Measurements from ENCODE around the gene FYN.

The FYN gene

DNA sequence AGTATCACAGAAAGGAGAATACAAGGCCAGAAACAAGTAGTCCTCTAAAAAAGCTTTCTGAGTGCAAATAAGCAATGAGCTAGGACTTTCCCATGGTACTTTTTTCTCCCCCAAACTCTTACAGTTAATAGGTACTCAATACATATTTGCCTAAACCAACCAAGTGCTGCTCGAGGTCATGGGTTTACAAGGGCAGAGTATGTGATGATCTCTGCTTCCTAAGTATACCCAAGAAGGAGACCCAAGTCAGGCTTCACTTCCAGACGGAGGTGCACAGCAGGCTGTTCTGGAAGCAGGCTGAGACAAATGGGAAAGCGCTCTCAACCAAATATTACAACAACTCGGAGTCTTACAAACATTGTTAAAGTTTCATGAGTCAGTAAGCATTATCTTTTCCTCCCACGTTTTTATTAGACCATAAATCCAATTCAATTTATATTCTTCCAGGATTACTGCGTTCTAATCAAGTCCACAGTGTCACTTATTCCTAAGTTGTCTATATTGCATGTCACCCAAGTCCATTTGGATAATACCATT, 8.1 kb downstream of the FYN start:
- no peak for TF ChIP-seq CEBPB (IDR thresholded peaks at IDR 0.05)
- no peak for TF ChIP-seq MAX (IDR thresholded peaks at IDR 0.05)
- TF ChIP-seq YY1 (IDR thresholded peaks at IDR 0.05; ENCODE audit: low read depth): no peak
- no peak for TF ChIP-seq RAD21 (IDR thresholded peaks at IDR 0.05; ENCODE audit: low read depth)
- no peak for TF ChIP-seq REST (IDR thresholded peaks at IDR 0.05; ENCODE audit: low read depth)
- no peak for TF ChIP-seq ZBTB7A (IDR thresholded peaks at IDR 0.05; ENCODE audit: low read depth)
- TF ChIP-seq CREB1 (IDR thresholded peaks at IDR 0.05; ENCODE audit: low read depth): no peak
- no peak for TF ChIP-seq TCF12 (IDR thresholded peaks at IDR 0.05; ENCODE audit: low read depth)
- TF ChIP-seq NFIC (IDR thresholded peaks at IDR 0.05): no peak
- no peak for TF ChIP-seq EP300 (IDR thresholded peaks at IDR 0.05; ENCODE audit: borderline replicate concordance)
- TF ChIP-seq TEAD4 (IDR thresholded peaks at IDR 0.05): no peak
- TF ChIP-seq, protein P1, sequence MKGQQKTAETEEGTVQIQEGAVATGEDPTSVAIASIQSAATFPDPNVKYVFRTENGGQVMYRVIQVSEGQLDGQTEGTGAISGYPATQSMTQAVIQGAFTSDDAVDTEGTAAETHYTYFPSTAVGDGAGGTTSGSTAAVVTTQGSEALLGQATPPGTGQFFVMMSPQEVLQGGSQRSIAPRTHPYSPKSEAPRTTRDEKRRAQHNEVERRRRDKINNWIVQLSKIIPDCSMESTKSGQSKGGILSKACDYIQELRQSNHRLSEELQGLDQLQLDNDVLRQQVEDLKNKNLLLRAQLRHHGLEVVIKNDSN (IDR thresholded peaks at IDR 0.05): no peak

GRCh38 chr6:111864138-111865048, 8.9 kb downstream of the FYN start:
- TF ChIP-seq RAD21 (IDR thresholded peaks at IDR 0.05; ENCODE audit: low read depth) (no peak), TEAD4 (IDR thresholded peaks at IDR 0.05) (no peak), MAX (IDR thresholded peaks at IDR 0.05) (no peak), YY1 (IDR thresholded peaks at IDR 0.05; ENCODE audit: low read depth) (no peak), FOXM1 (IDR thresholded peaks at IDR 0.05; ENCODE audit: borderline replicate concordance, low read depth) (no peak)
- TF ChIP-seq, protein P1 (IDR thresholded peaks at IDR 0.05): no peak

GRCh38 chr6:111862741-111863140, 10.5 kb downstream of the FYN start:
- TF ChIP-seq CEBPB (IDR thresholded peaks at IDR 0.05) (no peak), YY1 (IDR thresholded peaks at IDR 0.05; ENCODE audit: low read depth) (no peak)

- TF ChIP-seq CEBPB (IDR thresholded peaks at IDR 0.05) (no peak), REST (IDR thresholded peaks at IDR 0.05; ENCODE audit: low read depth) (no peak), EP300 (IDR thresholded peaks at IDR 0.05; ENCODE audit: borderline replicate concordance) (no peak), TEAD4 (IDR thresholded peaks at IDR 0.05) (no peak), TCF12 (IDR thresholded peaks at IDR 0.05; ENCODE audit: low read depth) (no peak), YY1 (IDR thresholded peaks at IDR 0.05; ENCODE audit: low read depth) (no peak), RAD21 (IDR thresholded peaks at IDR 0.05; ENCODE audit: low read depth) (no peak), EGR1 (IDR thresholded peaks at IDR 0.05) (no peak), ZBTB7A (IDR thresholded peaks at IDR 0.05; ENCODE audit: low read depth) (no peak), TAF1 (IDR thresholded peaks at IDR 0.05; ENCODE audit: low read depth) (no peak), NFIC (IDR thresholded peaks at IDR 0.05) (no peak), CREB1 (IDR thresholded peaks at IDR 0.05; ENCODE audit: low read depth) (no peak), MAX (IDR thresholded peaks at IDR 0.05) (no peak), FOXM1 (IDR thresholded peaks at IDR 0.05; ENCODE audit: borderline replicate concordance, low read depth) (no peak)
- TF ChIP-seq, protein P1 (IDR thresholded peaks at IDR 0.05): no peak
These were observed 10.9 kb downstream of the FYN start for GRCh38 chr6:111862314-111862713.

DNA sequence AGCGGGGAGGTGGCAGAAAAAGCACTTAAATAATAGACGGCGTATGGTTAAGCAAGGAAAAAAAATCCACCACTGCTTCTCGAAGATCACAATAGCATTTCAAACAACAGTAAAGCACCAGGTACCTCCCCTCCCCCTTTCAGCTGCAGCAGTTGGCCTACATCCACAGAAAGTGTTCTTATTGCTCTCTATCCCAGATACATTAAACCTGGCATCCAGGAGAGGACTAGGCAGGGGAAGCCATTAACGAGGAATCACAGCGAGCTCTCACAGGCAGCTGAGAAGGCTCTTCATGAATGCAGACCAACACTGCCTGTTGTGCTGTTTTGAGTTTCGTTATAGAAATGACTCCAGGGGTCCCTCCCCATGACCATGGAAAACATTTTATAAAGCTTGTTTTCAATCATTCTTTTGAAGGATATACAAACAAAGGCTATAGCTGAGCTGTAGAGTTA, 11.8 kb downstream of the FYN start:
- no peak for TF ChIP-seq REST (IDR thresholded peaks at IDR 0.05; ENCODE audit: low read depth)
- TF ChIP-seq NFIC (IDR thresholded peaks at IDR 0.05): no peak
- TF ChIP-seq, protein P1 (IDR thresholded peaks at IDR 0.05): no peak
- no peak for TF ChIP-seq CEBPB (IDR thresholded peaks at IDR 0.05)
- TF ChIP-seq EP300 (IDR thresholded peaks at IDR 0.05; ENCODE audit: borderline replicate concordance): no peak
- no peak for TF ChIP-seq TAF1 (IDR thresholded peaks at IDR 0.05; ENCODE audit: low read depth)
- TF ChIP-seq RAD21 (IDR thresholded peaks at IDR 0.05; ENCODE audit: low read depth): no peak
- TF ChIP-seq TEAD4 (IDR thresholded peaks at IDR 0.05): no peak

Measured in Ishikawa (cell line).